Esophagus muscularis mucosa (tissue), 4 donors: Measurements from ENCODE around the gene RELL2. TPM values are rescaled to one million over a fixed set of nuclear protein-coding genes. Genes with fewer than 3 reads are reported as not detected.
"Not testable (repeated sequence)": the region's sequence is repeated elsewhere in the genome, so short reads cannot be mapped to it uniquely, and the experiment has no call there.

Experiments used
- DNase-seq: peaks from one replicate; pipeline ENCODE4 v3.0.0-alpha.2; 2017; ENCODE audit errors: extremely low spot score
- H3K27ac ChIP-seq, 4 donors: fragments of 200-600 bp; sonication (generic); replicated peaks in 1 of 4; 1 replicate in 3 of 4; 2 replicates in 1 of 4; pipeline ENCODE4 v1.5.1; 2016 to 2019; ENCODE audit warnings: mild to moderate bottlenecking in 1 of 4
- H3K27me3 ChIP-seq, 4 donors: fragments of 200-600 bp; sonication (generic); one replicate each; pipeline versions ENCODE4 v1.5.1 to v1.6.0; 2016 to 2019
- H3K36me3 ChIP-seq, 4 donors: fragments of 200-600 bp; sonication (generic); one replicate each; pipeline ENCODE4 v1.5.1; 2016 to 2019
- H3K4me1 ChIP-seq, 4 donors: fragments of 200-600 bp; sonication (generic); one replicate each; pipeline ENCODE4 v1.5.1; 2016 to 2019
- H3K4me3 ChIP-seq, 4 donors: fragments of 200-600 bp; sonication (generic); 1 replicate in 2 of 4; 2 replicates in 2 of 4; pipeline ENCODE4 v1.5.1; 2016 to 2019; ENCODE audit warnings: mild to moderate bottlenecking in 4 of 4, moderate library complexity in 1 of 4
- H3K9me3 ChIP-seq, 4 donors: fragments of 200-600 bp; sonication (generic); 1 replicate in 3 of 4; 2 replicates in 1 of 4; pipeline ENCODE4 v1.5.1; 2016 to 2019
- EP300 ChIP-seq: sonication (generic); formaldehyde crosslinking; IDR thresholded peaks from one replicate; pipeline ENCODE4 v1.6.1; 2017; ENCODE audit warnings: antibody characterized with exemption
- POLR2A ChIP-seq: fragments of 450-650 bp; IDR thresholded peaks from one replicate; pipeline ENCODE4 v1.6.1; 2017; ENCODE audit warnings: antibody characterized with exemption, moderate library complexity, mild to moderate bottlenecking, low read depth
- POLR2AphosphoS5 ChIP-seq, 2 donors: sonication (generic); formaldehyde crosslinking; IDR thresholded peaks; one replicate each; pipeline ENCODE4 v1.6.1; 2017; ENCODE audit warnings: antibody characterized with exemption in 2 of 2
- WGBS: methylation state at CpG from one replicate; pipeline ENCODE4 v1.1.5; 2018; 5-methylcytosine and 5-hydroxymethylcytosine counted together
- intact Hi-C: fragments of 100-400 bp; cut with DNase I; formaldehyde crosslinking; loops from one replicate; pipeline ENCODE4 v1.15.1; 2023
- total RNA-seq, 4 donors: library from RNA; depleted of rRNA; stranded (reverse); fragments of >200 nt; gene quantifications; one replicate each; pipeline versions ENCODE4 v1.1.0 to v1.2.1, GENCODE V29; 2016
- TF ChIP-seq, protein P1 (sequence below), 3 experiments: fragments of 200-600 bp in 2 of 3; fragments of 450-650 bp in 1 of 3; sonication (generic) in 2 of 3; IDR thresholded peaks; one replicate each; pipeline ENCODE4 v1.5.1; 2017 to 2019; ENCODE audit warnings: antibody characterized with exemption in 3 of 3, mild to moderate bottlenecking in 2 of 3, moderate library complexity in 1 of 3

RELL2 gene
- total RNA-seq, 4 donors from 2014 or later: 1.2 to 5.1 (median 2.6) TPM

DNA sequence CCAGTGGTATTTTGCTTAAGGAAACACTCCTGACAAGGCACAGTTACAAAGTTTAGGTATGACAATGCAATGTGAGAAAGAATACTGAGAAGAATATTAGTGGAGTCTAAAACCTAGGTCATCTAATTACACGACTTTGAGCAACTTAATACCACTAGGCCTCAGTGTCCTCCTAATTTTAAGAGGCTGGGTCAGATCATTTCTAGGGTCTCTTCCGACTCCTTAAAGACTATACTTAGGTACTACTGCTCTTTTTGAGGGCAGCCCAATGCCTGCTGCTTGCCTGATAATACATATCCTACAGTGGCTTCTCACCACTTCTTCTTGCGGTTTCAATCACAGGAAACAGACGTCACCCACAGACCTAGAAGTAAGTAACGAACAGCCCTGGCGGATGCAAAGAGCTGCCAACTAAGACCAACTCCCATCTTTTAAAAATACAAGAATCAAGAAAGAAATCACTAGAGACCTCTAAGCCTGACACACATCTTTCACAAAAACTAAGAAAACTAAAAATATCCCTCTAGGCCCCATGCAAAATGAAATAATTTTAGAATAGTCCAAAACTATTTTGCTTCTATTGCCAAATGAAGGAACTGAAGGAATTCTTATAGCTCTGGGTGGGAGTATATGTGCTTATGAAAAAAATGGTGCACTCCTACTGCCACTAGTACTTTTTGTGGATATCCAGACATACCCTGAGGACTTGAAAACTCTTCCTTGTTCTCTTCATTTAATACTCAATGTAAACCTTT, 31.1 kb upstream of the RELL2 start:
- DNase-seq: no peak
- no peaks in the 10 kb centered on the region for H3K27me3 ChIP-seq
- H3K9me3 ChIP-seq: no peaks in the 10 kb centered on the region
- no peak overlapping the region for H3K4me3 ChIP-seq
- H3K27ac ChIP-seq: peak overlapping the region; percentile 47 to 68 (median 56)
- TF ChIP-seq EP300 (no peak), POLR2AphosphoS5 (IDR thresholded peaks at IDR 0.05) (peak; percentile 14 to 25), POLR2A (no peak)
- TF ChIP-seq, protein P1, sequence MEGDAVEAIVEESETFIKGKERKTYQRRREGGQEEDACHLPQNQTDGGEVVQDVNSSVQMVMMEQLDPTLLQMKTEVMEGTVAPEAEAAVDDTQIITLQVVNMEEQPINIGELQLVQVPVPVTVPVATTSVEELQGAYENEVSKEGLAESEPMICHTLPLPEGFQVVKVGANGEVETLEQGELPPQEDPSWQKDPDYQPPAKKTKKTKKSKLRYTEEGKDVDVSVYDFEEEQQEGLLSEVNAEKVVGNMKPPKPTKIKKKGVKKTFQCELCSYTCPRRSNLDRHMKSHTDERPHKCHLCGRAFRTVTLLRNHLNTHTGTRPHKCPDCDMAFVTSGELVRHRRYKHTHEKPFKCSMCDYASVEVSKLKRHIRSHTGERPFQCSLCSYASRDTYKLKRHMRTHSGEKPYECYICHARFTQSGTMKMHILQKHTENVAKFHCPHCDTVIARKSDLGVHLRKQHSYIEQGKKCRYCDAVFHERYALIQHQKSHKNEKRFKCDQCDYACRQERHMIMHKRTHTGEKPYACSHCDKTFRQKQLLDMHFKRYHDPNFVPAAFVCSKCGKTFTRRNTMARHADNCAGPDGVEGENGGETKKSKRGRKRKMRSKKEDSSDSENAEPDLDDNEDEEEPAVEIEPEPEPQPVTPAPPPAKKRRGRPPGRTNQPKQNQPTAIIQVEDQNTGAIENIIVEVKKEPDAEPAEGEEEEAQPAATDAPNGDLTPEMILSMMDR (IDR thresholded peaks at IDR 0.05): no peak
- H3K36me3 ChIP-seq: no peaks in the 10 kb centered on the region
- peaks cover 16 to 36% (median 28%) of the 10 kb centered on the region in 4 donors for H3K4me1 ChIP-seq
- 80% methylated on average over 6 of the region's 6 CpGs for WGBS
- intact Hi-C loops: no loop called here

DNA sequence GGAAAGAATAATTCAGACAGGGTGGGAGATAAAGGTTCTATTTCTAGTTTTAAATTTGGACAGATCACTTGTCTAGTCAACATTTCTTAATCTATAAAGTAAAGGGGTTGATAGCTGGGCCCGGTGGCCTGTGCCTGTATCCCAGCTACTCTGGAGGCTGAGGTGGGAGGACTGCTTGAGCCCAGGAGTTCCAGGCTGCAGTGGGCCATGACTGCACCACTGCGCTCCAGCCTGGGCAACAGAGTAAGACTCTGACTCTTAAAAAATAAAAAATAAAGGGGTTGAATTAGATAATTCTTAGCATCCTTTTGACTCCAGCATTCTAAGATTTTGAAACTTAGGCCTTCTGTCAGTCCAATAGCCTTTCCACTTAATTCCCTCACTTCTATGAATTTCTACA, 28.8 kb upstream of the RELL2 start:
- intact Hi-C loops: no loop called here
- WGBS: 88% methylated on average over 2 of the region's 2 CpGs
- Histone ChIP-seq H3K4me3 (no peak overlapping the region), H3K9me3 (no peaks in the 10 kb centered on the region), H3K27me3 (no peaks in the 10 kb centered on the region), H3K36me3 (no peaks in the 10 kb centered on the region), H3K27ac (no peak overlapping the region), H3K4me1 (peaks cover 16 to 39% (median 28%) of the 10 kb centered on the region in 4 donors)
- TF ChIP-seq, protein P1 (IDR thresholded peaks at IDR 0.05): no peak
- DNase-seq: no peak

DNA sequence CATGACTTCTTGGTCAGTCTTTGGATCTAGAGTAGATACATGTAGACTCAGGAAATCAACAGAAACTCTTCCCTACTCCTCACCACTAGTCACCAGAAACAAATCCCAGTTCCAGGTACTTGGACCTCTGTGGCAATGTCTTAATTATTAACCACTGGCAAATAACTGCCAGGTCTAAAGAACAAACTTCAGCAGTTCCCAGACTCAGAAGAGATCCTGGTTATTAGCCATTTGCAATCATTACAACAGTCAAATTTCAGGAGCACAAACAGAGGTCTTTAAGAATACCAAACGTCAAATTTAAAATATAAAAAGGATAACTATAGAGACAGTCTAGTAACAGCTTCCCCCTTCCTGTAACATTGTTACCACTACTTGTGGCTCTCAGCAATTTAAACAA, 28.2 kb upstream of the RELL2 start:
- H3K4me3 ChIP-seq: no peak overlapping the region
- H3K4me1 ChIP-seq: peaks cover 13 to 35% (median 25%) of the 10 kb centered on the region in 4 donors
- no peaks in the 10 kb centered on the region for H3K27me3 ChIP-seq
- TF ChIP-seq EP300 (no peak), POLR2AphosphoS5 (IDR thresholded peaks at IDR 0.05) (no peak), POLR2A (no peak)
- TF ChIP-seq, protein P1 (IDR thresholded peaks at IDR 0.05): no peak
- no peak for DNase-seq
- intact Hi-C loops: no loop called here
- no peak overlapping the region for H3K27ac ChIP-seq
- WGBS: 52% methylated on average over 1 of the region's 1 CpG
- H3K9me3 ChIP-seq: no peaks in the 10 kb centered on the region
- H3K36me3 ChIP-seq: no peaks in the 10 kb centered on the region

DNA sequence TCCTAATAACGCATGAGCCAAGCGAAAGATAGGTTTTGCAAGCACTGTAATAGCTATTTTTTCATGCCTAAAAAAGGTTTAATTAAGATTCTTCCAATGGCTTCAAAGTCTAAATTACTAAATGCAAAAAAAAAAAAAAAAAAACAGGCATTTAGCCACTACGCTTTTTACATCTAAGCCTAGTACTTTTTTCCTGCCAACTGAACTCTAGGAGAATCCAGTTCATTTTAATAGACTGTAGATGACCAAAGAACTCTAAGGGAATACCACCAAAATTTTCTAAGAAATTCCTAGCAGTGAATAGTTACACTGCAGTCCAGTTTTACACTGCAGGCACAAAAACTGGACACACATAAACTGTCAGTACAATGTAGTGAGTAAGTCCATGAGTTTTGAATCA, 27.8 kb upstream of the RELL2 start:
- intact Hi-C loops: no loop called here

DNA sequence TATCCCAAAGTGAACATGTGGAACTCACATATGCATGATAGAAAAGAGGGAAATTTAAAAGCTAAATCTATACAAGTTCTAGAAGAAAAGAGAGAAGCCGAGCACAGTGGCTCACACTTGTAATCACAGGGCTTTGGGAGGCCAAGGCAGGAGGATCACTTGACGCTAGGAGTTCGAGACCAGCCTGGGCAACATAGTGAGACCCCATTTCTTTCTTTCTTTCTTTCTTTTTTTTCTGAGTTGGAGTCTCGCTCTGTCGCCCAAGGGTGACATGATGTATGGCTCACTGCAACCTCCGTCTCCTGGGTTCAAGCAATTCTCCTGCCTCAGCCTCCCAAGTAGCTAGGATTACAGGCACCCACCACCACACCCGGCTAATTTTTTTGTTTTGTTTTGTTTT, 26.9 kb upstream of the RELL2 start:
- intact Hi-C loops, H3K9me3 ChIP-seq, H3K4me3 ChIP-seq, H3K27me3 ChIP-seq, H3K27ac ChIP-seq, DNase-seq, H3K36me3 ChIP-seq: not testable (repeated sequence)
- WGBS: 97% methylated on average over 7 of the region's 7 CpGs
- H3K4me1 ChIP-seq: peaks cover 0 to 21% (median 13%) of the 10 kb centered on the region in 4 donors

More for the DNA sequence above, 27.8 kb upstream of the RELL2 start:
- Histone ChIP-seq H3K27me3 (no peaks in the 10 kb centered on the region), H3K9me3 (no peaks in the 10 kb centered on the region), H3K4me1 (peaks cover 8 to 30% (median 21%) of the 10 kb centered on the region in 4 donors), H3K36me3 (no peaks in the 10 kb centered on the region), H3K27ac (no peak overlapping the region), H3K4me3 (no peak overlapping the region)
- WGBS: 90% methylated on average over 3 of the region's 3 CpGs
- no peak for DNase-seq
- no peak for TF ChIP-seq EP300
- no peak for TF ChIP-seq POLR2AphosphoS5 (IDR thresholded peaks at IDR 0.05)
- no peak for TF ChIP-seq POLR2A
- TF ChIP-seq, protein P1 (IDR thresholded peaks at IDR 0.05): no peak
